SK-N-MC (cell line): Measurements from ENCODE around the gene IL13.

Experiments used
- EZH2 ChIP-seq: fragments of 200-600 bp; sonication (generic); IDR thresholded peaks from one replicate; pipeline ENCODE4 v1.6.1; 2017; ENCODE audit warnings: antibody characterized with exemption
- POLR2AphosphoS5 ChIP-seq: IDR thresholded peaks from 2 replicates; pipeline ENCODE4 v1.6.1; 2012; ENCODE audit warnings: mild to moderate bottlenecking, low read depth, low read length, borderline replicate concordance

DNA sequence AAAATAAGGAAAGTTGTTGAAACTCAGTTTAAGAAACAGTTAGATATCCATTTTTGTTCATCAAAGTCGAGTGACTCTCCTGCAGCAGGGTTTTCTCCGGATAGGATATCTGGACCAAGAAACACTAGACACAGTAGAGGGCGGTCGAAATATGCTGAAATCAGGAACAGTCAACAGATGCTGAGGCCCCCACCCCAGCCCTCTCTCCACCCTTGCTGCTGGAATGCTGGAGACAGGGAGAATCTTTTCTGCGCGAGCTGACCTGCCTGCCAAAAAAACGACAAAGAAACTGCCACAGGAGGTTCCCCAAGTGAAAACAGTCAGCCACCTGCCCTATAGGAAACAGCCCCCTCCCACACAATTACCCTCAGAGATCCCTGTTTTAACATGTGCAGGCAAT, 4.3 kb upstream of the IL13 start:
- TF ChIP-seq POLR2AphosphoS5 (no peak), EZH2 (no peak)
